Neural cell (in vitro differentiated cells): ENCODE measurements around the gene EGR4. TPM values are rescaled to one million over a fixed set of nuclear protein-coding genes. Genes with fewer than 3 reads are reported as not detected.

ENCODE experiments used
- H2AFZ ChIP-seq: fragments of 200-600, 300-800 bp; sonication (generic), shearing (Covaris generic); 2 replicates; pipeline ENCODE4 v1.6.0; 2014; ENCODE audit warnings: low read depth, mild to moderate bottlenecking, antibody characterized with exemption, low read length, moderate library complexity
- H3F3A ChIP-seq: fragments of 200-600 bp; shearing (Covaris generic); 2 replicates; pipeline ENCODE4 v1.6.1; 2016; ENCODE audit warnings: mild to moderate bottlenecking, moderate library complexity, mixed read lengths, antibody characterized with exemption, low read length; ENCODE audit not compliant: insufficient read depth, poor library complexity, severe bottlenecking
- H3K27ac ChIP-seq: fragments of 200-600, 300-800 bp; sonication (generic), shearing (Covaris generic); 2 replicates; pipeline ENCODE4 v1.5.1; 2014; ENCODE audit warnings: mild to moderate bottlenecking, low read length, moderate library complexity
- H3K27me3 ChIP-seq: fragments of 300-800, 200-600 bp; sonication (generic), shearing (Covaris generic); 2 replicates; pipeline ENCODE4 v1.6.0; 2014; ENCODE audit warnings: mild to moderate bottlenecking, low read depth, low read length, moderate library complexity; ENCODE audit not compliant: insufficient read depth
- H3K36me3 ChIP-seq: fragments of 300-800, 200-600 bp; sonication (generic), shearing (Covaris generic); 2 replicates; pipeline ENCODE4 v1.5.1; 2014; ENCODE audit warnings: mild to moderate bottlenecking, antibody characterized with exemption, low read length, moderate library complexity; ENCODE audit not compliant: insufficient read depth
- H3K4me2 ChIP-seq: fragments of 300-800, 200-600 bp; sonication (generic), shearing (Covaris generic); 2 replicates; pipeline ENCODE4 v1.6.0; 2014; ENCODE audit warnings: mild to moderate bottlenecking, low read length
- H3K4me3 ChIP-seq: fragments of 300-800, 200-600 bp; sonication (generic), shearing (Covaris generic); 2 replicates; pipeline ENCODE4 v1.5.1; 2014; ENCODE audit warnings: mild to moderate bottlenecking, low read length, moderate library complexity
- H3K79me2 ChIP-seq: fragments of 200-600 bp; shearing (Covaris generic); replicated peaks from 2 replicates; pipeline ENCODE4 v1.6.0; 2014; ENCODE audit warnings: mild to moderate bottlenecking, low read length, moderate library complexity; ENCODE audit not compliant: insufficient read depth
- H3K9ac ChIP-seq: fragments of 300-800, 200-600 bp; sonication (generic), shearing (Covaris generic); 2 replicates; pipeline ENCODE4 v1.6.1; 2016; ENCODE audit warnings: mild to moderate bottlenecking, low read length, mixed read lengths
- H3K9me2 ChIP-seq: fragments of 200-600 bp; shearing (Covaris generic); 2 replicates; pipeline ENCODE4 v1.6.1; 2016; ENCODE audit warnings: mild to moderate bottlenecking, low read length, mixed read lengths; ENCODE audit not compliant: insufficient read depth
- H3K9me3 ChIP-seq: fragments of 200-600, 300-800 bp; sonication (generic), shearing (Covaris generic); 2 replicates; pipeline ENCODE4 v1.6.1; 2016; ENCODE audit warnings: mild to moderate bottlenecking, mixed run types, low read length, moderate library complexity, mixed read lengths
- H4K20me1 ChIP-seq: fragments of 200-600 bp; shearing (Covaris generic); 2 replicates; pipeline ENCODE4 v1.6.1; 2016; ENCODE audit warnings: mild to moderate bottlenecking, mixed run types; ENCODE audit not compliant: insufficient read depth
- EP300 ChIP-seq: fragments of 450-650 bp; conservative IDR thresholded peaks from 2 replicates; pipeline ENCODE4 v1.6.1; 2014; ENCODE audit warnings: antibody characterized with exemption, mild to moderate bottlenecking, moderate library complexity; ENCODE audit not compliant: poor library complexity, severe bottlenecking
- EZH2 ChIP-seq: fragments of 200-600, 300-800 bp; shearing (Covaris generic), sonication (generic); IDR thresholded peaks from 2 replicates; pipeline ENCODE4 v1.6.1; 2014; ENCODE audit warnings: antibody characterized with exemption, low read length, borderline replicate concordance, mild to moderate bottlenecking; ENCODE audit not compliant: insufficient read depth, poor library complexity, severe bottlenecking
- MXI1 ChIP-seq: fragments of 450-650 bp; conservative IDR thresholded peaks from 2 replicates; pipeline ENCODE4 v1.6.1; 2014; ENCODE audit warnings: antibody characterized with exemption, mild to moderate bottlenecking; ENCODE audit not compliant: poor library complexity, severe bottlenecking
- POLR2AphosphoS5 ChIP-seq: IDR thresholded peaks from 2 replicates; pipeline ENCODE4 v1.6.1; 2012
- RAD21 ChIP-seq: fragments of 450-650 bp; conservative IDR thresholded peaks from 2 replicates; pipeline ENCODE4 v1.6.1; 2014; ENCODE audit warnings: antibody characterized with exemption, mild to moderate bottlenecking, moderate library complexity
- SMC3 ChIP-seq: fragments of 450-650 bp; conservative IDR thresholded peaks from 2 replicates; pipeline ENCODE4 v1.6.1; 2014; ENCODE audit warnings: antibody characterized with exemption, mild to moderate bottlenecking, moderate library complexity; ENCODE audit not compliant: poor library complexity
- TAF1 ChIP-seq: IDR thresholded peaks from 2 replicates; pipeline ENCODE4 v1.6.1; 2012; ENCODE audit warnings: low read depth
- polyA plus RNA-seq: library from polyadenylated mRNA; depleted of rRNA; stranded (reverse); fragments of >200 nt; gene quantifications from 2 replicates; pipeline ENCODE4 v1.2.3, GENCODE V29; 2014
- TF ChIP-seq, protein P1 (sequence below): fragments of 450-650 bp; IDR thresholded peaks from 2 replicates; pipeline ENCODE4 v1.5.1; 2014; ENCODE audit warnings: antibody characterized with exemption, mild to moderate bottlenecking, moderate library complexity; ENCODE audit not compliant: poor library complexity, severe bottlenecking
- TF ChIP-seq, protein P2 (sequence below): IDR thresholded peaks from 2 replicates; pipeline ENCODE4 v1.6.1; 2012; ENCODE audit warnings: borderline replicate concordance

Gene EGR4
- polyA plus RNA-seq, 1 donor from 2014 or later, result not detected

DNA sequence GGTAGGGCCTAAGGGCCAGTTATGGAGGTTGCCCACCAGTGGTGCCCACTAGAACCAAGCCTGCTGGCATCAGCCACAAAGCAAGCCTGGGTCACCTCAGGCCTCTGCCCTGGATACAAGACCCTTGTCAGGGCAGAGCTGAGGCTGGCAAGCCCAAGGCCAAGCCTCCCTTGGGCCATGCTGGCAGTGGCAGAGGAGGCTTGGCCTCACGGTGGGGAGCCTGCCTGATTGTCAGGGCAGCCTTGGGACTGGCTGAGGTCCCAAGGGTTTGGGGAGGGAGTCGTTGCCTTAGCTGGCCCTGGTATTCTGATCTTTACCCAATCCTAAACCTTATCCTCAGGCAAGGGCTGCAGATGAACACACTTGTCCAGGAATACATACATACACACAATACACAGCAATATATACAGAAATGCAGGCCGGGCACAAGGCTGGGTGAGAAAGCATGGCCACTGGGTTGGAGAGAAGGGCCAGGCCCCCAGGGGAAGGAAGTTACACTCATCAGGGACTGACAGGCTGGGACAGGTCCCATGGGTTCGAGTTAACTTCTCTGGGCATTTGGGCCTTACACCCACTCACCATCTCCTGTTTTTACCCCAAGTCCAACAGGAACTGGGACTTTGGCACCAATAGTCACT, 38.2 kb downstream of the EGR4 start:
- Histone ChIP-seq H3K9ac (no peak overlapping the region), H3K9me3 (no peaks in the 10 kb centered on the region), H3F3A (no peaks in the 10 kb centered on the region), H3K27me3 (no peaks in the 10 kb centered on the region), H2AFZ (no peak overlapping the region), H3K4me3 (no peak overlapping the region), H3K4me2 (no peak overlapping the region), H3K9me2 (no peaks in the 10 kb centered on the region), H4K20me1 (no peaks in the 10 kb centered on the region), H3K79me2 (no peaks in the 10 kb centered on the region), H3K36me3 (peaks cover 7% of the 10 kb centered on the region), H3K27ac (no peak overlapping the region)
- no peak for TF ChIP-seq EP300
- no peak for TF ChIP-seq RAD21
- TF ChIP-seq SMC3, result no peak
- no peak for TF ChIP-seq MXI1
- TF ChIP-seq TAF1, result no peak
- TF ChIP-seq, protein P1, sequence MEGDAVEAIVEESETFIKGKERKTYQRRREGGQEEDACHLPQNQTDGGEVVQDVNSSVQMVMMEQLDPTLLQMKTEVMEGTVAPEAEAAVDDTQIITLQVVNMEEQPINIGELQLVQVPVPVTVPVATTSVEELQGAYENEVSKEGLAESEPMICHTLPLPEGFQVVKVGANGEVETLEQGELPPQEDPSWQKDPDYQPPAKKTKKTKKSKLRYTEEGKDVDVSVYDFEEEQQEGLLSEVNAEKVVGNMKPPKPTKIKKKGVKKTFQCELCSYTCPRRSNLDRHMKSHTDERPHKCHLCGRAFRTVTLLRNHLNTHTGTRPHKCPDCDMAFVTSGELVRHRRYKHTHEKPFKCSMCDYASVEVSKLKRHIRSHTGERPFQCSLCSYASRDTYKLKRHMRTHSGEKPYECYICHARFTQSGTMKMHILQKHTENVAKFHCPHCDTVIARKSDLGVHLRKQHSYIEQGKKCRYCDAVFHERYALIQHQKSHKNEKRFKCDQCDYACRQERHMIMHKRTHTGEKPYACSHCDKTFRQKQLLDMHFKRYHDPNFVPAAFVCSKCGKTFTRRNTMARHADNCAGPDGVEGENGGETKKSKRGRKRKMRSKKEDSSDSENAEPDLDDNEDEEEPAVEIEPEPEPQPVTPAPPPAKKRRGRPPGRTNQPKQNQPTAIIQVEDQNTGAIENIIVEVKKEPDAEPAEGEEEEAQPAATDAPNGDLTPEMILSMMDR, result no peak
- no peak for TF ChIP-seq EZH2
- TF ChIP-seq, protein P2, sequence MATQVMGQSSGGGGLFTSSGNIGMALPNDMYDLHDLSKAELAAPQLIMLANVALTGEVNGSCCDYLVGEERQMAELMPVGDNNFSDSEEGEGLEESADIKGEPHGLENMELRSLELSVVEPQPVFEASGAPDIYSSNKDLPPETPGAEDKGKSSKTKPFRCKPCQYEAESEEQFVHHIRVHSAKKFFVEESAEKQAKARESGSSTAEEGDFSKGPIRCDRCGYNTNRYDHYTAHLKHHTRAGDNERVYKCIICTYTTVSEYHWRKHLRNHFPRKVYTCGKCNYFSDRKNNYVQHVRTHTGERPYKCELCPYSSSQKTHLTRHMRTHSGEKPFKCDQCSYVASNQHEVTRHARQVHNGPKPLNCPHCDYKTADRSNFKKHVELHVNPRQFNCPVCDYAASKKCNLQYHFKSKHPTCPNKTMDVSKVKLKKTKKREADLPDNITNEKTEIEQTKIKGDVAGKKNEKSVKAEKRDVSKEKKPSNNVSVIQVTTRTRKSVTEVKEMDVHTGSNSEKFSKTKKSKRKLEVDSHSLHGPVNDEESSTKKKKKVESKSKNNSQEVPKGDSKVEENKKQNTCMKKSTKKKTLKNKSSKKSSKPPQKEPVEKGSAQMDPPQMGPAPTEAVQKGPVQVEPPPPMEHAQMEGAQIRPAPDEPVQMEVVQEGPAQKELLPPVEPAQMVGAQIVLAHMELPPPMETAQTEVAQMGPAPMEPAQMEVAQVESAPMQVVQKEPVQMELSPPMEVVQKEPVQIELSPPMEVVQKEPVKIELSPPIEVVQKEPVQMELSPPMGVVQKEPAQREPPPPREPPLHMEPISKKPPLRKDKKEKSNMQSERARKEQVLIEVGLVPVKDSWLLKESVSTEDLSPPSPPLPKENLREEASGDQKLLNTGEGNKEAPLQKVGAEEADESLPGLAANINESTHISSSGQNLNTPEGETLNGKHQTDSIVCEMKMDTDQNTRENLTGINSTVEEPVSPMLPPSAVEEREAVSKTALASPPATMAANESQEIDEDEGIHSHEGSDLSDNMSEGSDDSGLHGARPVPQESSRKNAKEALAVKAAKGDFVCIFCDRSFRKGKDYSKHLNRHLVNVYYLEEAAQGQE, result no peak
- no peak for TF ChIP-seq POLR2AphosphoS5

DNA sequence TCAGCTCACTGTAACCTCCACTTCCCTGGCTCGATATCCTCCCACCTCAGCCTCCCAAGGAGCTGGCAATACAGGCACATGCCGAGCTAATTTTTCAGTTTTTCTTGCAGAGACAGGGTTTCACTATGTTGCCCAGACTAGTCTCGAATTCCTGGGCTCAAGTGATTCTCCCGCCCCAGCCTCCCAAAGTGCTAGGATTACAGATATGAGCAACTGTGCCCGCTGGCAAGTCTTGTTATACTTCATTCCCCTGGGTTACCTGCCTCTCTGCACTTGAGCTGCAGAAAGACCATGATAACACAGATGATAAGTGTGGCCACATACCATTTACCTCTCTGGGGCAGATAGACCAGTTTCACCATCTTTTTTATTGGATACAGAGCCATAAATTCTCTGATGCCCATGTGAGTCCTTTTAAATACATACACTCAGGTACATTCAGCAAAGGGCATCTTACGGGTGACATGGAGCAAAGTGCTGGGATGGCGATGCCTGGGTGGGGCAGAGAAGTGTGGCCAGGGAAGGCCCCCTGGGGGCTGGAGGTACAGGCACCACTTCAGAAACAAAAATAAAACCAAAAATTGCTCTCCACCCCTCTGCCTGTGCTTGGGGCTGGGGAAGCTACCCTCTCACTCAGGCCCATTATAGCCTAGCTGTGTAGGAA, 38.9 kb downstream of the EGR4 start:
- H4K20me1 ChIP-seq, result no peaks in the 10 kb centered on the region
- no peak overlapping the region for H3K4me2 ChIP-seq
- H3K4me3 ChIP-seq, result no peak overlapping the region
- no peaks in the 10 kb centered on the region for H3K79me2 ChIP-seq
- no peaks in the 10 kb centered on the region for H3K9me3 ChIP-seq
- no peak overlapping the region for H3K9ac ChIP-seq
- H3K27ac ChIP-seq, result no peak overlapping the region
- peaks cover 7% of the 10 kb centered on the region for H3K36me3 ChIP-seq
- TF ChIP-seq TAF1, result no peak
- TF ChIP-seq SMC3, result no peak
- TF ChIP-seq, protein P1, result no peak
- TF ChIP-seq EP300, result no peak
- TF ChIP-seq, protein P2, result no peak
- no peak for TF ChIP-seq POLR2AphosphoS5
- TF ChIP-seq MXI1, result no peak
- no peak for TF ChIP-seq RAD21
- TF ChIP-seq EZH2, result no peak
- no peaks in the 10 kb centered on the region for H3F3A ChIP-seq
- no peaks in the 10 kb centered on the region for H3K27me3 ChIP-seq
- no peaks in the 10 kb centered on the region for H3K9me2 ChIP-seq
- no peak overlapping the region for H2AFZ ChIP-seq
